Muscle layer of colon (tissue), 2 donors: ENCODE data around the gene ARNT2.
"Not testable (repeated sequence)": the region's sequence is repeated elsewhere in the genome, so short reads cannot be mapped to it uniquely, and the experiment has no call there.

Experiments used
- H3K27ac ChIP-seq: one replicate; pipeline ENCODE4 v1.7.0; 2013; ENCODE audit warnings: low read depth, mild to moderate bottlenecking, low read length, moderate library complexity
- H3K27me3 ChIP-seq, 2 donors: one replicate each; pipeline ENCODE4 v1.7.0; 2013; ENCODE audit warnings: low read length in 2 of 2, mild to moderate bottlenecking in 2 of 2; ENCODE audit not compliant: insufficient read depth in 2 of 2, control insufficient read depth in 1 of 2
- H3K36me3 ChIP-seq: one replicate; pipeline ENCODE4 v1.7.0; 2013; ENCODE audit warnings: mild to moderate bottlenecking, low read length; ENCODE audit not compliant: insufficient read depth
- H3K4me1 ChIP-seq: one replicate; pipeline ENCODE4 v1.7.0; 2013; ENCODE audit warnings: mild to moderate bottlenecking, low read length; ENCODE audit not compliant: insufficient read depth
- H3K4me3 ChIP-seq, 2 donors: one replicate each; pipeline ENCODE4 v1.7.0; 2013; ENCODE audit warnings: low read length in 2 of 2, low read depth in 1 of 2, mild to moderate bottlenecking in 1 of 2, moderate library complexity in 1 of 2
- H3K9ac ChIP-seq: one replicate; pipeline ENCODE4 v1.7.0; 2013; ENCODE audit warnings: low read length
- H3K9me3 ChIP-seq: one replicate; pipeline ENCODE4 v1.7.0; 2013; ENCODE audit warnings: mild to moderate bottlenecking, low read length
- donor health status: abdominal sarcoma.
- donor health status: Adenocarcinoma of cecum.

ARNT2 gene

GRCh38 chr15:80388326-80388725 is 15.9 kb upstream of the ARNT2 start:
- no peaks in the 10 kb centered on the region for H3K4me1 ChIP-seq
- H3K36me3 ChIP-seq, result no peaks in the 10 kb centered on the region
- no peak overlapping the region for H3K9ac ChIP-seq
- H3K27me3 ChIP-seq, result no peaks in the 10 kb centered on the region
- no peak overlapping the region for H3K4me3 ChIP-seq
- H3K9me3 ChIP-seq, result no peaks in the 10 kb centered on the region
- H3K27ac ChIP-seq, result no peak overlapping the region

DNA sequence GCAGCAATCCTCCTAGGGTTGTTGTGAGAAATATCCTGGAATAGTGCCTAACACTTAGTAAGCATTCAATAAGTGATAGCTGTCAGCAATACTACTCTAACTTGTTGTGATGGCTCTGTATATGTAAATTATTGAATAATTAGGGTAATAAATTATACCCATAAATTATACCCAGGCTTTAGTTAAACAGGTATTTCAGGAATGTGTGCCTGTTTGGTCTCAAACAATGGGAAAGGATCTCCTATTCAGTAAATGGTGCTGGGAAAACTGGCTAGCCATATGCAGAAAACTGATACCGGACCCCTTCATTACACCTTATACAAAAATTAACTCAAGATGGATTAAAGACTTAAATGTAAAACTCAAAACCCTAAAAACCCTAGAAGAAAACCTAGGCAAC is 14.8 kb upstream of the ARNT2 start:
- H3K36me3 ChIP-seq, result no peaks in the 10 kb centered on the region
- H3K9me3 ChIP-seq, result no peaks in the 10 kb centered on the region
- H3K27me3 ChIP-seq, result no peaks in the 10 kb centered on the region
- H3K27ac ChIP-seq, result no peak overlapping the region
- H3K4me3 ChIP-seq, result no peak overlapping the region
- no peaks in the 10 kb centered on the region for H3K4me1 ChIP-seq
- H3K9ac ChIP-seq, result no peak overlapping the region

GRCh38 chr15:80390942-80391341 is 13.2 kb upstream of the ARNT2 start:
- H3K9ac ChIP-seq, H3K4me1 ChIP-seq, H3K27ac ChIP-seq, H3K4me3 ChIP-seq, H3K36me3 ChIP-seq, H3K9me3 ChIP-seq, H3K27me3 ChIP-seq: not testable (repeated sequence)

DNA sequence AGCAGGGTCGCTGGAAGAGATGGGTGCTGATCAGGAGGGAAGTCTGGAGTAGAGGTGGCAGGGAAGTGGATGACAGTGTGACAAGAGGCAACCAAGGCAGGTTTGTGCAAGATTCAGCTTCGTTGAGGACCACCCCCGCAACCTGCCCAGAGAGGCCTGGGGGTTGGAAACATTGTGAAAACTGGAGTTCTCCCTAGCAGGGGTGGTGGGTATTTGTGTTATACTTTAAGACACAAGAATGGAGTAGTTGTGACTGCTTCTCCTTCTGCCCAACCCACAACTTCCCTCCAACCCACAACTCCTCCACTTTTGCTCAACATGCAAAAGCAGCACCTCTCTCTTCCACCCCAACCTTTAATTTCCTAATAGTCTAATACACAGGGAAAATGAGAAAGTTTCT is 8.6 kb upstream of the ARNT2 start:
- H3K4me1 ChIP-seq, result no peaks in the 10 kb centered on the region
- no peaks in the 10 kb centered on the region for H3K36me3 ChIP-seq
- H3K27ac ChIP-seq, result no peak overlapping the region
- peaks cover 0 to 4% of the 10 kb centered on the region in 2 donors for H3K27me3 ChIP-seq
- no peaks in the 10 kb centered on the region for H3K9me3 ChIP-seq
- no peak overlapping the region for H3K4me3 ChIP-seq
- no peak overlapping the region for H3K9ac ChIP-seq

DNA sequence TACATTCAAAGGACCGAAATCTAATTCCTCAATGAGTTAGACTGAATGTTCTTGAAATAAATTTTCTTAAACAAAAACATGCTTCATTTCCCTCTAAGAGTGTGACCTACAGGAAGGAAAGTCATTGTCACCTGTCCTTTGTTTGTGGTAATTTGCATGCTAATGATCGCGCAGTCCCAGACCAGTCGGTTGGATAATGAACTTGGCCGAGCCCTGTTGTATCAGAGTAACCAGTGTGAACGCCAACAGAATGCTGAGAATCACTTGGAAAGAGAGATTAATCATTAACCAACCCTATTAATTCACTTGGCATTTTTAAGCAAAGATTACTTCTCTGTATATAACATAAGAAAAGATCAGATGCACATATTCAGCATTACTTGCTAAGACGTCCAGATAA is 8.1 kb upstream of the ARNT2 start:
- Histone ChIP-seq H3K27ac (no peak overlapping the region), H3K36me3 (no peaks in the 10 kb centered on the region), H3K4me3 (no peak overlapping the region), H3K27me3 (peaks cover 0 to 4% of the 10 kb centered on the region in 2 donors), H3K4me1 (no peaks in the 10 kb centered on the region), H3K9me3 (no peaks in the 10 kb centered on the region), H3K9ac (no peak overlapping the region)

DNA sequence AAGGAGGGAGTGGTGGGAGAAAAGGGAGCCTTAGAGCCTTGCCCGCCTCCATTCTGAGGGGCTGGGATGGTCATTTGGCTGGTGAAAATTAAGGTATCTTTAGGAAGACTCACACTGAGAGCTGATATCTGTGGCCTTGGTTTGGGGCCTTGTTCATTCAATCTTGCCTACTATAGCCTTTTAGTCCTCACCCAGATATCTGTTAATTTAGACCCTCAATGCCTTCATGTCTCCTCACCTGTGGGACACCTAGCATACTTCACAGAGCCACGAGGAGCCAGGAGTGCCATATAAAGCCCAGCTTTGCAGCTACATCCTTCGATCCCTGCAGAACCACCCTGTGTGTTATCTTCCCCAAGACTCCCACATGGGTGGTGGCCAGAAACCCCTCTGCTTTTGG is 4.7 kb upstream of the ARNT2 start:
- H3K9me3 ChIP-seq, result no peaks in the 10 kb centered on the region
- H3K27ac ChIP-seq, result no peak overlapping the region
- no peak overlapping the region for H3K9ac ChIP-seq
- no peaks in the 10 kb centered on the region for H3K36me3 ChIP-seq
- H3K4me3 ChIP-seq, result no peak overlapping the region
- peaks cover 8% of the 10 kb centered on the region for H3K4me1 ChIP-seq
- peaks cover 0 to 4% of the 10 kb centered on the region in 2 donors for H3K27me3 ChIP-seq

- H3K27me3 ChIP-seq, result peaks cover 0 to 4% of the 10 kb centered on the region in 2 donors
- no peak overlapping the region for H3K27ac ChIP-seq
- H3K9ac ChIP-seq, result no peak overlapping the region
- no peak overlapping the region for H3K4me3 ChIP-seq
- no peaks in the 10 kb centered on the region for H3K36me3 ChIP-seq
- H3K9me3 ChIP-seq, result no peaks in the 10 kb centered on the region
- H3K4me1 ChIP-seq, result peaks cover 8% of the 10 kb centered on the region
Observed at GRCh38 chr15:80401456-80401855, 2.7 kb upstream of the ARNT2 start.

- H3K27ac ChIP-seq, result no peak overlapping the region
- no peak overlapping the region for H3K9ac ChIP-seq
- H3K9me3 ChIP-seq, result no peaks in the 10 kb centered on the region
- H3K4me3 ChIP-seq, result no peak overlapping the region
- H3K36me3 ChIP-seq, result no peaks in the 10 kb centered on the region
- H3K4me1 ChIP-seq, result peaks cover 8% of the 10 kb centered on the region
- peaks cover 0 to 4% of the 10 kb centered on the region in 2 donors for H3K27me3 ChIP-seq
Observed at GRCh38 chr15:80402339-80402738, 1.8 kb upstream of the ARNT2 start.

DNA sequence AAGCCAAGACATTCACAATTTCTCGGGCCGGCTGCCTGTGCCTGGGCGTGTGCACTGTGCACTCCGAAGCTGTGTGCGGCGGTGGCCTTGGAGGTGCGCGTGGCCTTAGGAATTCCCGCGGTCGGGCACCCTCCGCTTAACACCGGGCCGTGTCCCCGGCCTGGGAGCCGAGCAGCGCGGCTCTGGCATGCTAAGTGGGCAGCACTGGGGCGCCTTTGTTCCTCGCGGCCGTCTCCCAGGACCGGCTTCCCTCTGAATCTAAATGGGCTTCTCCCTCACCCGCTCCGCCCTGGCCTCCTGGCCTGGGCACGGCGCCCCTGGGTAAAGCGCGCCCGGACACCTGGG is 498 bp upstream of the ARNT2 start:
- Histone ChIP-seq H3K27me3 (peaks cover 0 to 4% of the 10 kb centered on the region in 2 donors), H3K4me3 (peak overlapping the region in 1 of 2 donors; percentile 50), H3K9me3 (no peaks in the 10 kb centered on the region), H3K4me1 (peaks cover 8% of the 10 kb centered on the region), H3K9ac (no peak overlapping the region), H3K36me3 (no peaks in the 10 kb centered on the region), H3K27ac (no peak overlapping the region)

- Histone ChIP-seq H3K9me3 (no peaks in the 10 kb centered on the region), H3K36me3 (no peaks in the 10 kb centered on the region), H3K9ac (no peak overlapping the region), H3K4me1 (peaks cover 8% of the 10 kb centered on the region), H3K27me3 (peaks cover 0 to 4% of the 10 kb centered on the region in 2 donors), H3K27ac (peak overlapping the region; percentile 44), H3K4me3 (peak overlapping the region; percentile 32 to 44)
Observed at GRCh38 chr15:80404761-80405553, 775 bp downstream of the ARNT2 start.

DNA sequence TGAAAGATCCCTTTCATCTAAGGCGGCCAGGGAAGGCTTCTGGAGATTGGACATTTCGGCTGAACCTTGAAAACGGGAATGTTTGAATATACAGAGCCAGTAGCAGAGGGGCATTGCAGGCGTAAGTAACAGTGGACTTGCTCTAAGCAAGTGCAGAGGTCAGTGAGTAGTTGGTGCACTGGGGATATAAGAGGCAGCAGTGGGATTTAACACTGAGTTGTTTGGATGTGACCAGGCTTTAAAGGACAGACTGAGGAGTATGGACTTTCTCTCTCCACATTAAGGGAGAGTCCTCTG is 1.3 kb downstream of the ARNT2 start:
- Histone ChIP-seq H3K27me3 (peaks cover 0 to 4% of the 10 kb centered on the region in 2 donors), H3K4me1 (peaks cover 8% of the 10 kb centered on the region), H3K9ac (no peak overlapping the region), H3K4me3 (no peak overlapping the region), H3K9me3 (no peaks in the 10 kb centered on the region), H3K36me3 (no peaks in the 10 kb centered on the region), H3K27ac (no peak overlapping the region)

GRCh38 chr15:80405970-80406369 is 1.8 kb downstream of the ARNT2 start:
- Histone ChIP-seq H3K9me3 (no peaks in the 10 kb centered on the region), H3K9ac (no peak overlapping the region), H3K36me3 (no peaks in the 10 kb centered on the region), H3K4me3 (no peak overlapping the region), H3K27me3 (peaks cover 0 to 4% of the 10 kb centered on the region in 2 donors), H3K4me1 (peaks cover 8% of the 10 kb centered on the region), H3K27ac (no peak overlapping the region)
